GM21786 (cell line): Measurements from ENCODE around the gene NEGR1.

Experiments
- ATAC-seq: cut with Tn5 transposase; IDR thresholded peaks from one replicate; pipeline ENCODE4 v1.9.1; 2021; ENCODE audit not compliant: unreplicated experiment

The NEGR1 gene

GRCh38 chr1:71587961-71588360, 694.4 kb downstream of the NEGR1 start:
- ATAC-seq: no peak

GRCh38 chr1:71586030-71586429, 696.3 kb downstream of the NEGR1 start:
- ATAC-seq: peak; percentile 49

- no peak for ATAC-seq
Measured at GRCh38 chr1:71583756-71584155, 698.6 kb downstream of the NEGR1 start.

GRCh38 chr1:71582673-71583072, 699.7 kb downstream of the NEGR1 start:
- no peak for ATAC-seq

GRCh38 chr1:71577451-71578131, 704.7 kb downstream of the NEGR1 start:
- ATAC-seq: no peak

GRCh38 chr1:71572038-71572437, 710.3 kb downstream of the NEGR1 start:
- ATAC-seq: peak; percentile 71

- ATAC-seq: no peak
Measured at GRCh38 chr1:71566413-71566812, 715.9 kb downstream of the NEGR1 start.

- ATAC-seq: no peak
Measured at GRCh38 chr1:71565831-71566230, 716.5 kb downstream of the NEGR1 start.

- ATAC-seq: no peak
Measured at GRCh38 chr1:71565262-71565661, 717.1 kb downstream of the NEGR1 start.

- no peak for ATAC-seq
Measured at GRCh38 chr1:71562298-71562697, 720.0 kb downstream of the NEGR1 start.

- ATAC-seq: no peak
Measured at GRCh38 chr1:71561729-71562128, 720.6 kb downstream of the NEGR1 start.

- ATAC-seq: no peak
Measured at GRCh38 chr1:71561206-71561605, 721.1 kb downstream of the NEGR1 start.

- no peak for ATAC-seq
Measured at GRCh38 chr1:71559880-71560279, 722.5 kb downstream of the NEGR1 start.

- ATAC-seq: no peak
Measured at GRCh38 chr1:71557138-71557537, 725.2 kb downstream of the NEGR1 start.

GRCh38 chr1:71548398-71548890, 733.9 kb downstream of the NEGR1 start:
- no peak for ATAC-seq

- no peak for ATAC-seq
Measured at GRCh38 chr1:71542155-71542554, 740.2 kb downstream of the NEGR1 start.

GRCh38 chr1:71533950-71534349, 748.4 kb downstream of the NEGR1 start:
- no peak for ATAC-seq

GRCh38 chr1:71532343-71532742, 750.0 kb downstream of the NEGR1 start:
- no peak for ATAC-seq

GRCh38 chr1:71526824-71527223, 755.5 kb downstream of the NEGR1 start:
- ATAC-seq: no peak

GRCh38 chr1:71522721-71523120, 759.6 kb downstream of the NEGR1 start:
- ATAC-seq: no peak

- no peak for ATAC-seq
Measured at GRCh38 chr1:71521655-71522264, 760.6 kb downstream of the NEGR1 start.

GRCh38 chr1:71511505-71511904, 770.8 kb downstream of the NEGR1 start:
- ATAC-seq: no peak

GRCh38 chr1:71510725-71511124, 771.6 kb downstream of the NEGR1 start:
- no peak for ATAC-seq
